Kidney epithelial cell (primary cell): ENCODE data around the gene DHX30. TPM values are rescaled to one million over a fixed set of nuclear protein-coding genes. Genes with fewer than 3 reads are reported as not detected.

Experiments
- DNase-seq: peaks from one replicate; pipeline ENCODE4 v3.0.0-alpha.2; 2010; ENCODE audit warnings: low read depth
- H3K27me3 ChIP-seq: 2 replicates; pipeline ENCODE4 v1.6.0; 2011; ENCODE audit warnings: low read length; ENCODE audit not compliant: control insufficient read depth, insufficient read depth
- H3K36me3 ChIP-seq: 2 replicates; pipeline ENCODE4 v1.5.1; 2011; ENCODE audit warnings: low read length; ENCODE audit not compliant: control insufficient read depth, insufficient read depth
- H3K4me3 ChIP-seq: 2 replicates; pipeline ENCODE4 v1.5.1; 2011; ENCODE audit warnings: low read depth, mild to moderate bottlenecking, control low read depth, low read length
- total RNA-seq: library from RNA; depleted of rRNA; stranded (reverse); fragments of >200 nt; gene quantifications from 2 replicates; pipeline ENCODE4 v1.2.3, GENCODE V29; 2015
- TF ChIP-seq, protein P1 (sequence below): IDR thresholded peaks from 2 replicates; pipeline ENCODE4 v1.5.1; 2011; ENCODE audit warnings: mild to moderate bottlenecking, moderate library complexity, low read length, control low read depth, inconsistent platforms; ENCODE audit not compliant: insufficient read depth, poor library complexity, severe bottlenecking

Gene DHX30
- total RNA-seq, 1 donor from 2014 or later, result 79.4 TPM

DNA sequence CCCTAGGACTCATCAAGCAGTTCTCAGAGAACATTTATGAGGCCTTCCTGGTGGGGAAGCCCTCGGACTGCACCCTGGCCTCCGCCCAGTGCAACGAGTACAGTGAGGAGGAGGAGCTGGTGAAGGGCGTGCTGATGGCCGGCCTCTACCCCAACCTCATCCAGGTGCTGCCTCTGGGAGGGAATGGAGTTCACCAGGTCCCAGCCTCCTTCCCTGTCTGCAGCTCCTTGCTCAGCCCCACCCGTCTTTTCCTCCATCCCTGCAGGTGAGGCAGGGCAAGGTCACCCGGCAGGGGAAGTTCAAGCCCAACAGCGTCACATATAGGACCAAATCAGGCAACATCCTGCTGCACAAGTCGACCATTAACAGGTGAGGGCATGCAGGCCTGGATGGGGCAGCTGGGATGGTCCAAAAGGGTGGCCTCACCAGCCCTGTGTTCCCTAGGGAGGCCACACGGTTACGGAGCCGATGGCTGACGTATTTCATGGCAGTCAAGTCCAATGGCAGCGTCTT is 46.3 kb downstream of the DHX30 start:
- DNase-seq, result no peak
- no peak overlapping the region for H3K4me3 ChIP-seq
- no peaks in the 10 kb centered on the region for H3K27me3 ChIP-seq
- TF ChIP-seq, protein P1, sequence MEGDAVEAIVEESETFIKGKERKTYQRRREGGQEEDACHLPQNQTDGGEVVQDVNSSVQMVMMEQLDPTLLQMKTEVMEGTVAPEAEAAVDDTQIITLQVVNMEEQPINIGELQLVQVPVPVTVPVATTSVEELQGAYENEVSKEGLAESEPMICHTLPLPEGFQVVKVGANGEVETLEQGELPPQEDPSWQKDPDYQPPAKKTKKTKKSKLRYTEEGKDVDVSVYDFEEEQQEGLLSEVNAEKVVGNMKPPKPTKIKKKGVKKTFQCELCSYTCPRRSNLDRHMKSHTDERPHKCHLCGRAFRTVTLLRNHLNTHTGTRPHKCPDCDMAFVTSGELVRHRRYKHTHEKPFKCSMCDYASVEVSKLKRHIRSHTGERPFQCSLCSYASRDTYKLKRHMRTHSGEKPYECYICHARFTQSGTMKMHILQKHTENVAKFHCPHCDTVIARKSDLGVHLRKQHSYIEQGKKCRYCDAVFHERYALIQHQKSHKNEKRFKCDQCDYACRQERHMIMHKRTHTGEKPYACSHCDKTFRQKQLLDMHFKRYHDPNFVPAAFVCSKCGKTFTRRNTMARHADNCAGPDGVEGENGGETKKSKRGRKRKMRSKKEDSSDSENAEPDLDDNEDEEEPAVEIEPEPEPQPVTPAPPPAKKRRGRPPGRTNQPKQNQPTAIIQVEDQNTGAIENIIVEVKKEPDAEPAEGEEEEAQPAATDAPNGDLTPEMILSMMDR, result no peak
- H3K36me3 ChIP-seq, result peaks cover 9% of the 10 kb centered on the region

DNA sequence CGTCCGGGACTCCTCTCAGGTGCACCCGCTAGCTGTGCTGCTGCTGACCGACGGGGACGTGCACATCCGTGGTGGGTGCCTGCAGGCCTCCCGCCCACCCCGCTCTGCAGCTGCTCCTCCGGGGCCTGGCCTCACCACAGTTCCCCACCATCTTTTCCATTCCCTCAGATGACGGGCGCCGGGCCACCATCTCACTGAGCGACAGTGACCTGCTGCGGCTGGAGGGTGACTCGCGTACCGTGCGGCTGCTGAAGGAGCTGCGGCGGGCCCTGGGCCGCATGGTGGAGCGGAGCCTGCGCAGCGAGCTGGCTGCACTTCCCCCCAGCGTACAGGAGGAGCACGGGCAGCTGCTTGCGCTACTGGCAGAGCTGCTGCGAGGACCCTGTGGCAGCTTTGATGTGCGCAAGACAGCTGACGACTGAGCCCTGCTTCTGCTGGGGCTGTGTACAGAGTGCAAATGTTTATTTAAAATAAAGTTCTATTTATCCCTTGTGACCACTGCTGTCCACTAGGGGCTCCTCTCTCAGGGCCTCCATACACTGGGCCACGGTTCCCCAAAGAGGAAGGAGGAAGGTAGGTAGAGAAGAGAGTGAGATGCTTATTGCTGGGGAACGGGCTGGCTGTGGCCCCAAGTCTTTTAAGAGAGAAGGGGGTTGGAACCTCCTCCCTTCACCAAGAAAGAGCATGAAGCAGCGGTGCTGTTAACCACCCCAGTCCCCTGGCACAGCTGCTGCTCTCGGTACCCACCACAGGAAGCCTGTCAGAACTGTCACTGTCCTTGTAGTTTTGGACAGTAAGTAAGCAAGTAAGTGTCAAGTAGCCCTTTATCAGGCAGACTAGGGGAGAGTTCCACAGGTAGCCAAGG is 47.0 kb downstream of the DHX30 start:
- Histone ChIP-seq H3K36me3 (peaks cover 9% of the 10 kb centered on the region), H3K4me3 (no peak overlapping the region), H3K27me3 (no peaks in the 10 kb centered on the region)
- no peak for DNase-seq
- TF ChIP-seq, protein P1, result peak; percentile 57

DNA sequence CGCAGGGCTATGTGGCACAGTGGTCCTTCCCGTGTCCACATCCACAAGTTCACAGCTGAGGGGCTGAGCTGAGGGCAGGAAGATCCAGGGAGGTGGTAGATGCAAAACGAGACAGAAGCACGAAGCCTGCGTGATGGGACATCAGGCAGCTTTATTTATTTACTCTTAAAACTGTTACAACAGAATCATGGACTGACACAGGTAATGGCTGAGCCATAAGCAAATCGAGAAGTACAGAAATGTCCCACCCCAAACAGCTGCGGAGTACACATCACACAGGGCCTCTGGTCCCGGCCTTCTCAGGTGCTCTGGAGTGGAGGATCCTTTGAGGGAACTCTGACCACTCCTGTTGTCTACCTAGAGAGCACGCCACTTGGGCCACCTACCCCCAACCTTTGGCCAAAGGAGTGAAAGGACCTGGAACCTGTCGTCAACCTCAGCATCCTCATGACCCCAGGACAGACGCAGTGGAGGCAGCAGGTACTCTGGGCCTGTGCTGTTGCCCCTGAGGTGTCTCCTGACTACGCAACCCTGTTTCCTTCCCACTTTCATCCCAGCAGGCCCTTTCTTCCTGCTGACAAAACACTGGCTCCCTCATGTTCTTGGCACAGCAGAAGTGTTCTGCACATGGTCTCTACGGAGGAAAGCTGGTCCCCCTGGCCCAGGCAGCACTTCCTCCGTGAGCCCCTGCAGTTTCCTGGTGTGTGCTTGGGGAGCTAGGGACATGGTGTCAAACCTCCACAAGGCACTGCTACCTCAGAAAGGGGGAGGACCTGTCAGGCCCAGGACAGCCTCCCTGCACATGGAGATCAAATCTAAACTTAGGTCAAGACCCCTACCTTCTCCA is 47.8 kb downstream of the DHX30 start:
- peaks cover 10% of the 10 kb centered on the region for H3K36me3 ChIP-seq
- no peak overlapping the region for H3K4me3 ChIP-seq
- TF ChIP-seq, protein P1, result no peak
- no peaks in the 10 kb centered on the region for H3K27me3 ChIP-seq
- no peak for DNase-seq

DNA sequence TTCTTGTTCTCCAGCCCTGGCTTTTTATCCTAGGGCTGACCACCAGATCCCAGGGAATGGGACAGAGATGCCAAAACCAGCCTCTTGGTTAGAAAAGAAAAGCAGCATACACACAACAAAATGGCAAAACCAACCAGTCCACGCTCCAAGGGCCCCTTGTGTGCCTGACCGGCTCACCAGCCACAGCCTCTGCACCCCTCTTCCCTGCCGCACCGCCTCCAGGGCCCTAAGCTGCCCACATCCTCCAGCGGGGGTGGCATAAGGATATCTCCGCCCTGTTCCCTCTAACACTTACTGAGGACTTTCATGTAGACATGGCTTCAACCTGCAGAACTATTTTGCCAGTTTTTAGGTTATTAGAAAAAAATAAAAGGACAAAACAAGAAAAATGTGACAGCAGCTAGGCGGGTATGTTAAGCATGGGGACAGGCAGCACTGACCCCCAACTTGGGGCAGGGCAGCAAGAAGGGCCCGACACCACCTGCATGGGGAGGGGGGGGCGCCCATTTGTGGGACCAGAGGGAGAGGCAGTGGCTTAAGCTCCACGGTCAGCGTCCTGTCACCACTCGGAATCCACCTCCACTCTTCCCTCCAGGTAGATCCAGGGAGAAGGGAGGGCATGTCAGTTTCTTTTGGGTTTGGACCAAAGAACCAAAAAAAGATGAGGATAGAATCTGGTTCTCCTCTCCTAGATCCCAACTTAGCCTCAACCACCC is 49.1 kb downstream of the DHX30 start:
- DNase-seq, result no peak
- H3K36me3 ChIP-seq, result peaks cover 11% of the 10 kb centered on the region
- TF ChIP-seq, protein P1, result no peak
- H3K4me3 ChIP-seq, result no peak overlapping the region
- H3K27me3 ChIP-seq, result no peaks in the 10 kb centered on the region

DNA sequence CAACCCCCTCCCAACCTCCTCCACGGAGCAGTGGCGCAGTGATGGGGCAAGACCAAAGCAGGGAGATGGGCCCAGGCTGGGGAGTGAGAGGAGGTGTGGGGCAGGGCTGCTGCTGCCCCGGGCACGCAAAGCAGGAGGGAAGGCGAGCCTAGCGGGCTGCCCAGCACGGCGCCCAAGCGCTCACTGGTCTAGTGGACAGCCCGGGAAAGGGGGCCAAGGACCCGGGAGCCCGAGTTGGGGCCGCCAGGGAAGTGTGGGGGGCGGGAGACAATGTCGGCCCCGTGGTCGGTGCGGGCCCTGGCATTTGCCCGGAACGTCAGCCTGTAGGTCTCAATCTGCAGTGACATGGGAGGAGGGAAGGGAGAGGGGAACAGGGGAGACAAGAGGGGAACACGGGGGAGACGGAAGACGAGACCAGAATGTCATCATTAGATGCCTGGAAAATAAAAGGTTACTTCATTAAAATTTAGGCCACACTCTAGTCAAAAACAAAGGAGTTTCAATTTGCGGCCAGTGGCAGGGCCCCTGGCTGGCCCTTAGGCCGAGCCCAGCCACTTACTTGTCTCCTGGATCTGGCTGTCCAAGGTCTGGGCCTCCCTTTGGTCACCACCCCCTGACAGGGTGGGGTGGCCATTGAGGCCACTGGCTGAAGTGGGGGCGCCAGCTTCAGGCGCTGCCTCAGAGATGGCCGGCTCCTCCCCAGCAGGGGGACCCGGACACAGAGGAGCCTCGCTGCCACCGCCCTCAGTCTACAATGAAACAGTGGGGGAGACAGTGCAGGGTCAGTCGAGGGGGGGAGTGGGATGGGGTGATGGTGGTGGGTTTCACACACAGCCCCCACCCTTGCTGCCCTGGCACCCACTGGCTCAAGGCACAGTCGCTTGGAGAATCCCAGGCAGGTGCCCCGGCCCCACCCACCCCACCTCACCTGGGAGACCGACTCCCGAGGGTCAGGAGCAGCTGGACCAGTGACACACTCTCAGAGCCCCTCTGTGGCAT is 50.0 kb downstream of the DHX30 start:
- TF ChIP-seq, protein P1, result no peak
- H3K4me3 ChIP-seq, result no peak overlapping the region
- H3K36me3 ChIP-seq, result peaks cover 9% of the 10 kb centered on the region
- no peaks in the 10 kb centered on the region for H3K27me3 ChIP-seq
- DNase-seq, result no peak
